GM21576 (cell line): ENCODE measurements around the gene NFATC1.

Experiments
- ATAC-seq: cut with Tn5 transposase; IDR thresholded peaks from one replicate; pipeline ENCODE4 v1.9.1; 2021; ENCODE audit warnings: mild to moderate bottlenecking, moderate library complexity; ENCODE audit not compliant: unreplicated experiment

Gene NFATC1

DNA sequence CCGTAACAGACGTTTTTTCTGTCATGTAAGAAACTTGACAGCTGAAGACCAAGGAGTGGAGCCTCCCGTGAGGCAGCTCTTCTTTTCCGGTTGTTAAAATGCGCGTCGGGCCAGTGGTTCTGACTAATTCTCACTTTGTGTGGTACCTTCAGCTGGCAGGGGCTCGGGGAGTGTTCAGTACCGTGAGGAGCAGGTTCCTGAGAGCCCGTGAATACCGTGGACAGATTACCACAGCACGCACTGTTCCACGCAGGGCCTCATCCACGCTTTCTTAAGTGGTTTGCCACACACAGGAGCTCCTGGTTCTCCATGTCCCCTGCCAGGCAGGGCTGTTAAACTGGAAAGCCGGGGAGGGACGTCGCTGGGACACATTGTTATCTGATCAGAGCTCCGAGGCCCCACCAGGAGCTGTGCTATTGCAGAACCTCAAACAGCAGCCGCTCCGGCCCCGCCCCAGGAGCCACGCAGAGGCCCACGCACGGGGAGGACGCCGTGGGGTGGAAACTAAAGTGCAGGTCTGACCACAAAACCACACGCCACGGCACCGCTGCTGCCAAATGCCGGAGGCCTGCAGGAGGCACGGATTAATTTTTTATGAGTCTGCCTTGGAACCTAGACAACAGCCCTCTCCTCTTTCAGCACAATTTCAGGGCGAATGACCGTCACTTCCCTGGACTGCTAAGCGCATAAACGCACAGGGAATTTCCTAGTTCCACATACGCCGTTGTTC, 43.3 kb downstream of the NFATC1 start:
- no peak for ATAC-seq

DNA sequence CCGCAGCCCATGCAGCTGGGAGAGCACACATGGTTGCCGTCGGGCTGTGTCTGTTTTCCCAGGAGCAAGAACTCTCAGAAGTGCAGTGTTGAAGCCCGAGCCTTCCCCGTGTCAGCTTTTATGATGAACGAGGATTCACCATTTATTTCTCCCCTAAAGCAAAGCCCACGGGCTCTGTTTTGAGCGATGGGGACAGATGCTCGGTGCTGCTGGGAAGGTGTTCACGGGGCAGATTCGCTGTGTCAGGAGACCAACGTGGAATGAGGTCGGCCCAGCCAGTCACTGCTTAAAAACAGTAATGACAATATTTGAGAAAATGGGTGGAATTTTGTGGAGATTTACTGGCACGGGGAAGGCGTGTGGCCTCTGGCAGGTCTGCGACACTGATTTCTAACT, 43.9 kb downstream of the NFATC1 start:
- no peak for ATAC-seq

DNA sequence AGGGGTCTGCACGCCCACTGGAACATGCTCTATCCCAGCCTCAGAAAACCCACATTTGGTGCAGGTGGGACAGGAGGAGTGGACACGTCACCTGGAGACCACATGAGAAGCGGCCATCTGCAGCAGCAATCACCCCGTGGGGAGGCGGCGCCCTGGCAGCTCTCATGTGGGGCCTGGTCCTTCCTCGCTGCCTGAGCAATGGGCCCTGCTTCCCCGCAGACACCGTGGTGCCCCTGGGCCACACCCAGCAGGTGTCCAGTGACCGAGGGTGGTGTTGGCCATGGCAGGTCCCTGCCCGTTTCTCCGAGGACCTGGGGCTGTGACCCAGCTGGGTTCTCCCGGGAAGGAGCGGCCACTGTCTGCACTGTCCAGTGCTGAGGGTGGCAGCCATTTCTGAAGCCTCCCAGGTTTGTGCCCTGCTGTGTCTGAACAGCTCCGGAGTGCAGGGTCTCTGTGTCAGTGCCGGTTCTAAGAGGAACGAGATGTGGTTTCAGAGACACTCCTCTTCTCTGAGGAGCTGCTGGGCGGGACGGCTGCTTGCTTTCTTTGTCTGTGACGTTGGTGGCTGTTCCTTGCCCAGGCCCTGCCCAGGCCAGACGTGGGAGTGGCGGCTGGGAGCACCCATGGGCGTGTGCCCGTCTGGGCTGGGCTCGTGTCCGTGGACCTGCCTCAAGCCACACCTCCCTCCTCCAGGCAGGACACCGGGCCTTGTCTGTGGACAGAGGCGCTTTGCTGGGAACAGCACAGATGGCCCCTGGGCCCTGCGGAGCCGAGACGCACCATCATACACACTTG, 44.8 kb downstream of the NFATC1 start:
- ATAC-seq: no peak

DNA sequence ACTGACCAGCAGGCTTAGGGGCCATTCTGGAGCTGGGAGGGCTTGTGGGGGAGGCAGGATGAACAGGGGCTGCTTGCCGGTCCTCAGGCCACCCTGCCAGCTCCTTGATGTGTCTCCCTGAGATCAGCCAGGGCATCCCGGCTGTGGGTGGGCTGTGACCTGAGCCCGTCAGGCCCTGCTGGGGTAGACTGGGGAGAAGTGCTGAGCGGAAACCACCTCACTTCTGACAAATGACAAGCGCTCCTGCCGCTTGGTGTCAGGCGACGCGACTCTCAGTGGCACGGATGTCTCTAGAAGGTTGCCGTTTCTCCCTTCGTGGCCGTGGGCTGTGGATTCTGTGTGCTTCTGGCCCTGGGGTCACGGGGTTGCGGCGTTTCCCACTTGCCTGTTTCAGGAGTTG, 45.7 kb downstream of the NFATC1 start:
- ATAC-seq: no peak

DNA sequence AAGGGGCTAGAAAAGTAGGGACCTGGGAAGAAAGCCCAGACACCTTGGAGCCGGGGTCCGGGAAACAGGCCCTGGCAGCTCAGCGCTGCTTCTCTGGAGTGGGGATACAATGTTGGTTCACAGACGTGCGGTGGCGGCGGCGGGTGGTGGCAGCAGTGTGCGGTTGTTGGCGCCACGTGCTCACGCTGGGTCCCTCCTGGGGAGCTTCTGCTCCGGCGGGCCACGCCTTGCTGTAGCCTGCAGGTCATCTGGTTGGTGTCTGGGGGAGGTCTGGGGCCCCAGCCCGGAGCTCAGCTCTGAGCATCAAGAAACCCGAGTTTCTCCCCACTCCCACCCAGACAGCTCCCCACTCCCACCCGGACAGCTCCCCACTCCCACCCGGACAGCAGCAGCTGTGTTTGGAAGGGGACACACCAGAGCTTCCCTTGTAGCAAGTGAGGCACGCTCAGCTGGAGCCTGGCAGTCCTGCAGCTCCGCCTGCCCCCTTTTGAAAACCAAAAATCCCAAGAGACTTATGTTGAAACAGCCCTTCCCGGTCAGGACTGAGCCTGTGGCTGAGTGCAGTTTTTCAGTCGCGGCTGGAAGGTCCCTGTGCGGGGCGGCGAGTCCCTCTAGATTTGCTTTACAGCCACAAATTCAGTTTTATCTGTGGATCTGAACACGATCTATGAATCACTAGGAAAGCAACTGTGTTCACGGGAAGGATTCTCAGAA, 46.9 kb downstream of the NFATC1 start:
- ATAC-seq: no peak

DNA sequence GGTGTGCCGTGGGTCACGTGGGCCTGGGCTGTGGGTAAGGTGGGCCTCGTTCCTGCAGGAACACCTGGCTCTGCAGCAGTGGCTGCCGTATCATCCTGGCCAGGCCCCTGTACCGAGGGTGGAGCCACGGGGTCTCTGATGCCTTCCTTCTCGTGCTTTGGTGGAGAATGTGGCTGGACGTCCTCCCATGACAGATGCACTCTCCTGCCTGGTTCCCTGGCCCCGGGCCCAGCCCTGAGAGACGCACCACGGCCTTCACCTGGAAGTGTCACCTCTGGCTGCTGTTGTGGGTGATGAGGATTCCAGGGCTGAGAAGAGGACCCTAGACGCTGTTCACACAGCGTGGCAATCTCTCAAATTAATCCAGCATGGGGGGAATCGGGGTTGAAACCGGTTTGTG, 49.5 kb downstream of the NFATC1 start:
- no peak for ATAC-seq

DNA sequence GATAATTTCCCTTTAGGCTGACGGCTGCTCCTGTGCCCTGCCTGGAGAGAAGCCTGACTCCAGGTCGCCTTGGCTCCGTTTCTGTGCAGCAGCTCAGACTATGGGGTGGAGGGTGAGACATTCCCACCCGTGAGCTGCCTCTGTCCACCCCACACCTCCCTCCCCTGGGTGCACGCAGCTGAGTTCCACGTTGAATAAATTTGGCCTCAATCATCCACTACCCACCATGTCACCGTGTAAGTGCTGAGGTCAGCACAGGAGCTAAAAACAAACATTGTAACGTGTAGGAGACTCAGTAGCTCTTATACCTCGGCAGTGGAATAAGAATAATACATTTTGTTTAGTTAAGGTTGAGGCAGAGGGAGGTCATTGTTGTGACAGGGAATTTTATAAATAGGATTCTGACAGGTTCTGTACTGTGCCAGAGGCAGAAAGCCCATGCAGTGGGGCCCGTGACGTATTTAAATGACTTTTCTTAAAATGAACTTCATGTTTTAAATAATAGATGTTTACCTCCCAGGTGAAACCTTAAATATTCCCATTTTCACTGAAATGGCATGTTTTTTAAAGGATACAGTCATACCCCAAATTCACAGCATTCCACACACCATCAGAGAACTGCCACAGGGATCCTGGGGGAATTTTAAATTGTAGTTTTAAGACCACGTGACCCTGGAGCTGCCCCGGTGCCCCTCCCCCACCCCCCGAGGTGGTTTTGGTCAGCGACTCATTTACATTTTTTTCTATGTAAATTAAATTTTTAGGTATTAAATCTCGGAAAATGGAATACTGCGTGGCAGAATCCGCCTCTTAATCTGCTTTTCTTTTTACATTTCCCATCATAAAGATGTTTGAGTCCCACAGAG, 50.2 kb downstream of the NFATC1 start:
- no peak for ATAC-seq

DNA sequence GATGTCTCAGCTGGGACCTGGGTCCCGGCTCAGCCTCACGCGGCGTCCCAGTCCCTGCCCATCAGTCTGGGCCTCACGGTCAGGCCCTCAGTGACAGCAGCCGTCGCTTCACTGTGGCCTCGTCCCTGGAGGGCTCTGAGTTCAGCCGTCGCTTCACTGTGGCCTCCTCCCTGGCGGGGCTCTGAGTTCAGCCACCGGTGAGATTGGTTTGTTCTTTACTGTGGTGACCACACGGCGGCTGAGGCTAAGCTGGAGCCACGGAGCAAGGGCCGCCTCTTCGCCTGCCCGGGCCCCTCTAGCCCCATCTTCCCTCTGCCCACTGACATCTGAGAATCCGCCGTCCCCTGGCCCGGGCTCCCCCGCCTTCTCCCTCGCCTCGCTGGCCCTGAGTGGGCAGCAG, 51.2 kb downstream of the NFATC1 start:
- ATAC-seq: no peak

DNA sequence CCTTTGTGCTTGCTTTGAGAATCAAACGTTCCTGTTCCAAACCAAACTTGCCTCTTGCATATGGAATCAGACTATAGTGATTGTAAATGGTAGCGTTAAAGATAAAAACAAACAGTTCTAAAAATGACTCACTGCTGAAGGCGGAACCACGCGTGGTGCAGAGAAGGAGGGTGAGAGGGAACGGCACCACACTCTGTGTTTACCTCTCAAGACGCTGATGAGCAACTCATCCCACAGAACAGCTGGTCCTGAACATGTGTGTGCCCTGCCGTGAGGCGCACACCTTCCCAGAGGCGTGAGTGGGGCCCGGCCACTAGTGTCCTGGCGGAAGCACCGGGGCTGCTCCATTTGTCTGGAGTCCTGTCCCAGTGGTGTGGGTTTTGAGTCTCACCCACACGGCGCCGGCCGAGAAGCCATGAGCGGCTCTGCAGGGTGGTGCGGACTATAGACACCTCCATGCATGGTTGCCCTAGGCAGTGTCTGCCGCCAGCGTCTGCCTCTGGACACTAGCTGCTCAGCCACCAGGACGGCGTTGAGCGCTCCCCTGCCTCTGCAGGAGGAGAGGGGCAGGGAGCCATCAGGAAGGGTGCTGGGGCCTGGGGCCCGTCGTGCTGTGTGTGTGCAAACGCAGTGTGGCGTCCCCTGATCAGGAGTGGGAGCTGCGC, 52.1 kb downstream of the NFATC1 start:
- no peak for ATAC-seq

DNA sequence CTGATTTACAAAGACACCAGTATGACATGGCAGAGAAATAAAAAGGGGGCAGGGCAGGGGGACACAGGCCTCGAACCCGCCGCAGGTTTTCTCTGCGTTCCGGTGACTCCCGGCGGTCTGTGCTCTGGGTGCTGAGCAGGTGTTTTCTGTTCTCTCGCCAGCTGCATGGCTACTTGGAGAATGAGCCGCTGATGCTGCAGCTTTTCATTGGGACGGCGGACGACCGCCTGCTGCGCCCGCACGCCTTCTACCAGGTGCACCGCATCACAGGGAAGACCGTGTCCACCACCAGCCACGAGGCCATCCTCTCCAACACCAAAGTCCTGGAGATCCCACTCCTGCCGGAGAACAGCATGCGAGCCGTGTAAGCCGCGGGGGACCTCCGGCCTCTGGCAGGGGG, 52.9 kb downstream of the NFATC1 start:
- no peak for ATAC-seq

DNA sequence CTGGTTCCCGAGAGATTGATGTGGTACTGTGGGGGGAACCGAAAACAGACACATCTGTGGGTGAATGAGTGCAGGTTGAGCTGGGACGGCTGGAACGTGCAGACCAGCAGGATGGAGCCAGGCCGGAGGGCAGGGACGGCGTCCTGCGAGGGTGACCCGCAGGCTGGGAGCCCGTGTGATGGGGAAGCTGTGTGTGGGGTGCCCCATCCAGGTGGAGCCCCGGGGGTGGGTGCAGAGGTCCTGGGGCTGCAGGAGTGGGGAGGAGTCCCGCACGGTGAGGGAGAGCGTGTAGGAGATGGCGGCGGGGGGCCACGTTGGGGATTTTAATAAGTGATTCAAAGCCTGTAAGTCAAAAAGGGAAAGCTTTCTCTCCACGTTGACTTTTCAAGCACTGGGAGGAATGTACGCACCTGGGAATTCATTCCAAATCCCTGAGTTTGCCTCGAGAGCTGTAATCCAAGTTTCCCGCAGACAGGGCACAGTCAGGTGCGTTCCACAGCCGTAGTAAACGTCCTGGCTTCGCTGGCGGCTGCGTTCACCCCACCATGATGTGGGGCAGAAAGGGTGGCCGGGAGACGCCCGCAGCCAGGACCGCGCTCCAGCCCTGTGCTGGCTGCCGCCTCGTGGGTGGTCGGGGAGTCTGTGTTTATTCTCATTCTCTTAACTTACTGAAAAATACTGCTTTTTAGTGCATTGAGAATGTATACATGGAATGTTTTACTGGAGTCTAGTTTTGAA, 54.0 kb downstream of the NFATC1 start:
- no peak for ATAC-seq

DNA sequence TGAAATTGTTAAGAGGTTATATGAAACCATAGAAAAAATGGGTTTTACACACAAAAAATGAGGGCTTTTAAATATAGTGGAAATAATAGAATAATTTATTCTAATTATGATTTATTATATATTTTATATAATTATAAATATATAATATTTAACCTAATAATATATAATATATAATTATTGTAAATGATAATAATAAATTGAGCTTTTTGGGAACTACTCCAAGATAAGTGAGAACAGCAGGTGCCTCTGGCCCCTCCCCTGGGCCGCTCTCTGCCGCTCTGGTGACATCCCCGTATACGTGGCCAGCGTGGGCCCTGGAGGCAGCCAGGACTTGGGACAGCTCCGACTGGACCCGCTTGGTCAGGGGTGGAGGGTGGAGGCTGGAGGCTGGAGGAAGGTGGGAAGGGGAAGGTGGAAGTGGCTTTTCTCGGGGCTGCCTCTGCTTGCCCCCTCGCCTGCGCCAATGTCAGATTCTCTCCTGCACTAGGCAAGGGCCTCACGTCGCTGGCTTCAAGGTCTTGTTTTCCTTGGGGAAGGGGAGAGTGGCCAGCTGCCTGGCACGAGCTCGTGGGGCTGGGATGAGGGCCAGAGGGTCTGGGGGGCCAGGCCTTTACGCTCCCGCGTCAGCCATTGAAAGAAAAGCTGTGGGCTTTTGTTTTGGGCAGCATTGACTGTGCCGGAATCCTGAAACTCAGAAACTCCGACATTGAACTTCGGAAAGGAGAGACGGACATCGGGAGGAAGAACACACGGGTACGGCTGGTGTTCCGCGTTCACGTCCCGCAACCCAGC, 54.8 kb downstream of the NFATC1 start:
- no peak for ATAC-seq

DNA sequence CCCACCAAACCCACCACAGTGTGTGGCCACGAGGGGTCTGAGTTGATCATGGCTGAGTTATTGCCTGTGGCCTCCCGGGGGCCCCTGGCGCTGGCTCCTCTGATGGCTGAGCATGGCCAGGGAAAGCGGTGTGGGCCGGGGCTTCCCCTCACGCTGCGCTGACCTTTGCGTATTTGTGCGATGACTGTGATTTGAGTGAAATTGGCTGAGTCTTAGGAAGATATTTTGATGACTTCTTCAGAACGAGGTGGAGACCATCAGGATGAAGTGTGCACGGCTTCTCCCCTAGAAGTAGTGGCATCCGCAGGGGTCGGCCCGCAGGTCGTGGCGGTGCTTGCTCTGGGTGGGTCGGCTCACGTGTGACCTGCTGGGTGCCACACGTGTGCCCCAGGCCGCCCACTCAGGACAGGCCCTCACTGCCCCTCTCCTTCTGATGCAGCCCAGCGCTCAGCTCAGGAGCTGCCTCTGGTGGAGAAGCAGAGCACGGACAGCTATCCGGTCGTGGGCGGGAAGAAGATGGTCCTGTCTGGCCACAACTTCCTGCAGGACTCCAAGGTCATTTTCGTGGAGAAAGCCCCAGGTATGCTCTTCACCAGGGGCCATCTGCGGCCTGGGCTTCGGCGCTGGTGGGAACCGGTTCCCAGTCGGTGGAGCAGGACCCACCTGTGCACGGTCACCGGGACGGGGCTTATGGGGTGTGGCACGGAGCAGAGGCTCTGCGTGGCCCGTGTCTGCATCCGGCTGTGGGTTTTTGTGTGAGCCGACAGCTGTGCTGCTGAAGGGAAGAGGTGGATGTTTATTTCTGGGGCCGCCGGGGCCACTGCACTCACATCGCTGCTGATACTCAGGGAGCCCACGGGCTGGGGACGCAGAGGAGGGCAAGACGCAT, 55.8 kb downstream of the NFATC1 start:
- ATAC-seq: no peak

DNA sequence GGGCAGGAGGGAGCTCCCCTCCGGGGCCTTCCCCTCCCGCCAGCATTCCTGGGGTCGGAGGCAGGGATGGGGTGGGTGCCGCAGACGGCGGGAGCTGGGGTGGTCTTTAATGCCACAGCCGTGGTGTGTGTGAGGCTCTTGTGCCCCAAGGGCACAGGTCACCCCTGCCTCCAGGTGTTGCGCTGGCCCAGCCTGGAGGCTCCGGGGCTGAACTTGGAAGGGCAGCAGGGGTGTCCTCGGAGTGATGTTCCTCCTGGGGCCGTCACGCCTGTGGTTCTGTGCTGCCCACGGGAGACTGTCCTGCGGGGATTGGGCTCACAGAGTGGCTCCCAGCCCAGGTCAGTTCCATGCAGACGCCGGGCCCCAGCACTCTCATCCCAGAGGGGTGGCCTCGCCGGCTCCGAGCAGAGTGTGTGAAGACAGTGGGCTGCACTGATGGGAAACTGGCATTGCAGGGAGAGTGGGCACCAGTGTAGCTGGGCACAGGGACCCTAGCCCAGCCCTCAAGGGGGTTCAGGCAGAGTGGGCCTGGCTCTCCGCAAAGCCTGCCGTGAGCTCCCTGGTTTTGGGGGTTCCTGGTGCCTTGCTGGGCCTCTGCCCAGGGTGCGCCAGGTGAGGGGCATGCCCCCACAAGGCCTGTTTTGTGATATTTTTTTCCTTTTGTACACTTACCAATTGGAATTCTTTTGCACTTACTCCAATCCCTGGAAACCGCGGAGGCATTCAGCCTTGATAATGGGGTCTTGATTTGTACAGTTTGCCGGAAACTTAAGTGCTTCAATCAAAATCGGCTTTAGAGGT, 56.7 kb downstream of the NFATC1 start:
- no peak for ATAC-seq

DNA sequence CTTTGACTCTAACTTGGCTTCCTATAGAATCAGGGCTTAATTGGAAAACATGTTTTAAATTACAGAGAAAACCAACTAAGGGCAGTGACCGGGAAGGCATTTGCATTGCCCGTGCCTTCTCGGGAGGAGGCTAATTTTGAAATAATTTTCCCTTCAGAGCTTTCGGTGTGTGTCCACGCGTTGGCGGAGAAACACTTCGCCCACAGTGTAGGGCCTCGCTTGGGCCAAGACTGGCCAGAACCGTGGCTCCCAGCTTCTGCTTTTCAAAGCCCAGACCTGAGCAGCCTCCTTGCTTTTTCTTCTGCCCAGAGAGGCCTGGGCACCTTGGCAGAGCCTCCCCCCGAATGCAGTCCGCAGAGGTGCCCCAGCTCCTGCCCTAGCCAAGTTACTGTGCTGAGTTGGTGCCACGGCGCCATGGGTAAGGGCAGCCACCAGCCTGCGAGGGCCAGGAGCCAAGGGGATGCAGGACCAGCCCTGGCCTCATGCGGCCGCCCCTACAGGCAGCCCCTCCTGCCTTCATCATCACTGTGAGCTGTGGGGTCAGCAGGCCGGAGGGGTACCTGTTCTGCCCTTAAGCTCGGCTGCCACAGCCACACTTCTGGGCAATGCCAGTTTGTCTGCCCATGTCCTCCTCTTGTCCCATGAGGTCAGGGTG, 57.4 kb downstream of the NFATC1 start:
- no peak for ATAC-seq
